ENCODE data around the gene RELCH. TPM values are rescaled to one million over a fixed set of nuclear protein-coding genes. Genes with fewer than 3 reads are reported as not detected.

The RELCH gene
- total RNA-seq, 1 donor from 2014 or later, result 29.1 TPM

GRCh38 chr18:62172298-62172697 lies 14.8 kb upstream of the RELCH start:
- DNase-seq (ENCODE audit: low spot score), result no peak
- Mint-ChIP-seq H3K27ac (no peak overlapping the region), H3K36me3 (ENCODE audit: low read depth) (no peaks in the 10 kb centered on the region), H3K4me3 (ENCODE audit: low read depth) (no peak overlapping the region), H3K4me1 (ENCODE audit: low read depth) (peaks cover 4% of the 10 kb centered on the region), H3K27me3 (ENCODE audit: low read depth) (no peaks in the 10 kb centered on the region), H3K9me3 (no peaks in the 10 kb centered on the region)
- intact Hi-C loops (cut with micrococcal nuclease), result no loop called here

- Mint-ChIP-seq H3K36me3 (ENCODE audit: low read depth) (no peaks in the 10 kb centered on the region), H3K9me3 (no peaks in the 10 kb centered on the region), H3K4me1 (ENCODE audit: low read depth) (peaks cover 4% of the 10 kb centered on the region), H3K27me3 (ENCODE audit: low read depth) (no peaks in the 10 kb centered on the region), H3K4me3 (ENCODE audit: low read depth) (no peak overlapping the region), H3K27ac (no peak overlapping the region)
- no peak for DNase-seq (ENCODE audit: low spot score)
- intact Hi-C loops (cut with micrococcal nuclease), result no loop called here
Observed at GRCh38 chr18:62175521-62175920, 11.5 kb upstream of the RELCH start.

GRCh38 chr18:62177271-62177670 lies 9.8 kb upstream of the RELCH start:
- Mint-ChIP-seq H3K27me3 (ENCODE audit: low read depth) (no peaks in the 10 kb centered on the region), H3K27ac (no peak overlapping the region), H3K4me3 (ENCODE audit: low read depth) (no peak overlapping the region), H3K9me3 (no peaks in the 10 kb centered on the region), H3K4me1 (ENCODE audit: low read depth) (peaks cover 6% of the 10 kb centered on the region), H3K36me3 (ENCODE audit: low read depth) (no peaks in the 10 kb centered on the region)
- no peak for DNase-seq (ENCODE audit: low spot score)
- intact Hi-C loops (cut with micrococcal nuclease), result no loop called here

GRCh38 chr18:62179213-62179612 lies 7.8 kb upstream of the RELCH start:
- Mint-ChIP-seq H3K36me3 (ENCODE audit: low read depth) (no peaks in the 10 kb centered on the region), H3K27me3 (ENCODE audit: low read depth) (no peaks in the 10 kb centered on the region), H3K4me3 (ENCODE audit: low read depth) (no peak overlapping the region), H3K4me1 (ENCODE audit: low read depth) (peaks cover 10% of the 10 kb centered on the region), H3K27ac (no peak overlapping the region), H3K9me3 (no peaks in the 10 kb centered on the region)
- DNase-seq (ENCODE audit: low spot score), result no peak
- intact Hi-C loops (cut with micrococcal nuclease), result no loop called here

GRCh38 chr18:62182220-62182619 lies 4.8 kb upstream of the RELCH start:
- intact Hi-C loops (cut with micrococcal nuclease), result loop anchor here (1.0 kb wide), 1 partner anchor 402 kb away; no protein-coding TSS in a partner anchor
- H3K27me3 Mint-ChIP-seq (ENCODE audit: low read depth), result no peaks in the 10 kb centered on the region
- peaks cover 13% of the 10 kb centered on the region for H3K4me1 Mint-ChIP-seq (ENCODE audit: low read depth)
- no peaks in the 10 kb centered on the region for H3K9me3 Mint-ChIP-seq
- peaks cover 1% of the 10 kb centered on the region for H3K36me3 Mint-ChIP-seq (ENCODE audit: low read depth)
- no peak overlapping the region for H3K4me3 Mint-ChIP-seq (ENCODE audit: low read depth)
- DNase-seq (ENCODE audit: low spot score), result no peak
- H3K27ac Mint-ChIP-seq, result no peak overlapping the region

GRCh38 chr18:62183578-62184195 lies 3.4 kb upstream of the RELCH start:
- DNase-seq (ENCODE audit: low spot score), result peak; percentile 16
- Mint-ChIP-seq H3K27ac (no peak overlapping the region), H3K9me3 (no peaks in the 10 kb centered on the region), H3K4me3 (ENCODE audit: low read depth) (no peak overlapping the region), H3K27me3 (ENCODE audit: low read depth) (no peaks in the 10 kb centered on the region), H3K4me1 (ENCODE audit: low read depth) (peaks cover 18% of the 10 kb centered on the region), H3K36me3 (ENCODE audit: low read depth) (peaks cover 3% of the 10 kb centered on the region)
- intact Hi-C loops (cut with micrococcal nuclease), result loop anchor here (1.0 kb wide), 1 partner anchor 66 kb away; no protein-coding TSS in a partner anchor

GRCh38 chr18:62186499-62186773 lies 619 bp upstream of the RELCH start:
- intact Hi-C loops (cut with micrococcal nuclease), result loop anchor here (2.0 to 5.0 kb wide), 3 partner anchors 141 to 1180 kb away; partner anchors contain the start of genes KDSR and TNFRSF11A
- Mint-ChIP-seq H3K27me3 (ENCODE audit: low read depth) (no peaks in the 10 kb centered on the region), H3K36me3 (ENCODE audit: low read depth) (peaks cover 20% of the 10 kb centered on the region), H3K4me3 (ENCODE audit: low read depth) (peak overlapping the region; percentile 97), H3K27ac (peak overlapping the region; percentile 92), H3K4me1 (ENCODE audit: low read depth) (peaks cover 40% of the 10 kb centered on the region), H3K9me3 (no peaks in the 10 kb centered on the region)
- no peak for DNase-seq (ENCODE audit: low spot score)

GRCh38 chr18:62187543-62188510 lies 772 bp downstream of the RELCH start:
- H3K9me3 Mint-ChIP-seq, result no peaks in the 10 kb centered on the region
- H3K4me3 Mint-ChIP-seq (ENCODE audit: low read depth), result peak overlapping the region; percentile 97
- peak; percentile 18 for DNase-seq (ENCODE audit: low spot score)
- intact Hi-C loops (cut with micrococcal nuclease), result loop anchor here (1.0 to 5.0 kb wide), 8 partner anchors 61 to 1234 kb away; partner anchors contain the start of genes KDSR, PHLPP1, TNFRSF11A and VPS4B
- H3K36me3 Mint-ChIP-seq (ENCODE audit: low read depth), result peaks cover 33% of the 10 kb centered on the region
- H3K4me1 Mint-ChIP-seq (ENCODE audit: low read depth), result peaks cover 46% of the 10 kb centered on the region
- H3K27me3 Mint-ChIP-seq (ENCODE audit: low read depth), result no peaks in the 10 kb centered on the region
- peak overlapping the region; percentile 92 for H3K27ac Mint-ChIP-seq

- Mint-ChIP-seq H3K4me3 (ENCODE audit: low read depth) (peak overlapping the region; percentile 97), H3K9me3 (no peaks in the 10 kb centered on the region), H3K27me3 (ENCODE audit: low read depth) (no peaks in the 10 kb centered on the region), H3K4me1 (ENCODE audit: low read depth) (peaks cover 51% of the 10 kb centered on the region), H3K36me3 (ENCODE audit: low read depth) (peaks cover 47% of the 10 kb centered on the region), H3K27ac (no peak overlapping the region)
- no peak for DNase-seq (ENCODE audit: low spot score)
- intact Hi-C loops (cut with micrococcal nuclease), result loop anchor here (2.0 to 5.0 kb wide), 3 partner anchors 138 to 793 kb away; partner anchors contain the start of gene TNFRSF11A
Observed at GRCh38 chr18:62189208-62189607, 2.2 kb downstream of the RELCH start.

GRCh38 chr18:62196079-62196478 lies 9.0 kb downstream of the RELCH start:
- Mint-ChIP-seq H3K9me3 (no peaks in the 10 kb centered on the region), H3K27ac (no peak overlapping the region), H3K36me3 (ENCODE audit: low read depth) (peaks cover 39% of the 10 kb centered on the region), H3K4me3 (ENCODE audit: low read depth) (no peak overlapping the region), H3K27me3 (ENCODE audit: low read depth) (no peaks in the 10 kb centered on the region), H3K4me1 (ENCODE audit: low read depth) (peaks cover 50% of the 10 kb centered on the region)
- intact Hi-C loops (cut with micrococcal nuclease), result no loop called here
- no peak for DNase-seq (ENCODE audit: low spot score)

- intact Hi-C loops (cut with micrococcal nuclease), result no loop called here
- H3K4me1 Mint-ChIP-seq (ENCODE audit: low read depth), result peaks cover 44% of the 10 kb centered on the region
- H3K4me3 Mint-ChIP-seq (ENCODE audit: low read depth), result no peak overlapping the region
- H3K36me3 Mint-ChIP-seq (ENCODE audit: low read depth), result peaks cover 30% of the 10 kb centered on the region
- no peak overlapping the region for H3K27ac Mint-ChIP-seq
- no peaks in the 10 kb centered on the region for H3K9me3 Mint-ChIP-seq
- H3K27me3 Mint-ChIP-seq (ENCODE audit: low read depth), result no peaks in the 10 kb centered on the region
- DNase-seq (ENCODE audit: low spot score), result no peak
Observed at GRCh38 chr18:62196980-62197379, 9.9 kb downstream of the RELCH start.

- Mint-ChIP-seq H3K9me3 (no peaks in the 10 kb centered on the region), H3K4me1 (ENCODE audit: low read depth) (peaks cover 34% of the 10 kb centered on the region), H3K27ac (no peak overlapping the region), H3K4me3 (ENCODE audit: low read depth) (no peak overlapping the region), H3K27me3 (ENCODE audit: low read depth) (no peaks in the 10 kb centered on the region), H3K36me3 (ENCODE audit: low read depth) (peaks cover 22% of the 10 kb centered on the region)
- DNase-seq (ENCODE audit: low spot score), result no peak
- intact Hi-C loops (cut with micrococcal nuclease), result no loop called here
Observed at GRCh38 chr18:62198259-62198658, 11.2 kb downstream of the RELCH start.

- DNase-seq (ENCODE audit: low spot score), result no peak
- Mint-ChIP-seq H3K36me3 (ENCODE audit: low read depth) (peaks cover 15% of the 10 kb centered on the region), H3K9me3 (no peaks in the 10 kb centered on the region), H3K4me3 (ENCODE audit: low read depth) (no peak overlapping the region), H3K27ac (no peak overlapping the region), H3K27me3 (ENCODE audit: low read depth) (no peaks in the 10 kb centered on the region), H3K4me1 (ENCODE audit: low read depth) (peaks cover 30% of the 10 kb centered on the region)
- intact Hi-C loops (cut with micrococcal nuclease), result no loop called here
Observed at GRCh38 chr18:62199629-62200028, 12.6 kb downstream of the RELCH start.

Data from activated T-helper 2 cell treated with anti-CD3 and anti-CD28 coated beads, Interferon-gamma antibody, Interleukin-2, Interleukin-4, amounts not matched to agents 10 μg/mL and 5 μg/mL and 100 μg/mL, durations not matched to agents 14 hours and 24 hours and 36 hours (primary cell).